Measurements from ENCODE around the gene CHD6. TPM values are rescaled to one million over a fixed set of nuclear protein-coding genes. Genes with fewer than 3 reads are reported as not detected.

Gene CHD6
- total and polyA plus RNA-seq, 5 experiments from 2014 or later: 44.3 to 96.1 (median 57.4) TPM

GRCh38 chr20:41390889-41391288 lies 227.3 kb downstream of the CHD6 start:
- H3K9me3 Mint-ChIP-seq: no peaks in the 10 kb centered on the region
- POLR2A ChIA-PET: no interaction called here
- H3K36me3 Mint-ChIP-seq: no peaks in the 10 kb centered on the region
- DNase-seq (no peak), ATAC-seq (no peak)
- H3K27me3 Mint-ChIP-seq: peaks cover 0 to 3% (median 0%) of the 10 kb centered on the region in 5 donors
- no peaks in the 10 kb centered on the region for H3K4me1 Mint-ChIP-seq
- H3K27ac Mint-ChIP-seq: no peak overlapping the region
- H3K4me3 Mint-ChIP-seq: no peak overlapping the region

GRCh38 chr20:41387444-41387851 lies 230.7 kb downstream of the CHD6 start:
- Mint-ChIP-seq H3K27me3 (peaks cover 4 to 17% (median 8%) of the 10 kb centered on the region in 5 donors), H3K36me3 (no peaks in the 10 kb centered on the region), H3K9me3 (peaks cover 0 to 5% (median 2%) of the 10 kb centered on the region in 9 donors), H3K4me1 (no peaks in the 10 kb centered on the region), H3K27ac (no peak overlapping the region), H3K4me3 (no peak overlapping the region)
- POLR2A ChIA-PET: no interaction called here
- no peak for DNase-seq
- no peak for ATAC-seq

- ATAC-seq (no peak), DNase-seq (no peak)
- H3K4me3 Mint-ChIP-seq: no peak overlapping the region
- peaks cover 0 to 5% (median 2%) of the 10 kb centered on the region in 9 donors for H3K9me3 Mint-ChIP-seq
- POLR2A ChIA-PET: no interaction called here
- H3K4me1 Mint-ChIP-seq: no peaks in the 10 kb centered on the region
- H3K27me3 Mint-ChIP-seq: peaks cover 4 to 17% (median 8%) of the 10 kb centered on the region in 5 donors
- H3K27ac Mint-ChIP-seq: peak overlapping the region in 1 of 10 donors; percentile 50
- H3K36me3 Mint-ChIP-seq: no peaks in the 10 kb centered on the region
These were observed 231.4 kb downstream of the CHD6 start for GRCh38 chr20:41386502-41387427.

- ATAC-seq (no peak), DNase-seq (no peak)
- no peaks in the 10 kb centered on the region for H3K36me3 Mint-ChIP-seq
- H3K27ac Mint-ChIP-seq: no peak overlapping the region
- H3K9me3 Mint-ChIP-seq: peaks cover 0 to 5% (median 2%) of the 10 kb centered on the region in 9 donors
- POLR2A ChIA-PET: no interaction called here
- no peak overlapping the region for H3K4me3 Mint-ChIP-seq
- H3K27me3 Mint-ChIP-seq: peaks cover 8 to 22% (median 13%) of the 10 kb centered on the region in 5 donors
- peaks cover 0 to 9% (median 0%) of the 10 kb centered on the region in 4 donors for H3K4me1 Mint-ChIP-seq
These were observed 235.3 kb downstream of the CHD6 start for GRCh38 chr20:41382791-41383305.

DNA sequence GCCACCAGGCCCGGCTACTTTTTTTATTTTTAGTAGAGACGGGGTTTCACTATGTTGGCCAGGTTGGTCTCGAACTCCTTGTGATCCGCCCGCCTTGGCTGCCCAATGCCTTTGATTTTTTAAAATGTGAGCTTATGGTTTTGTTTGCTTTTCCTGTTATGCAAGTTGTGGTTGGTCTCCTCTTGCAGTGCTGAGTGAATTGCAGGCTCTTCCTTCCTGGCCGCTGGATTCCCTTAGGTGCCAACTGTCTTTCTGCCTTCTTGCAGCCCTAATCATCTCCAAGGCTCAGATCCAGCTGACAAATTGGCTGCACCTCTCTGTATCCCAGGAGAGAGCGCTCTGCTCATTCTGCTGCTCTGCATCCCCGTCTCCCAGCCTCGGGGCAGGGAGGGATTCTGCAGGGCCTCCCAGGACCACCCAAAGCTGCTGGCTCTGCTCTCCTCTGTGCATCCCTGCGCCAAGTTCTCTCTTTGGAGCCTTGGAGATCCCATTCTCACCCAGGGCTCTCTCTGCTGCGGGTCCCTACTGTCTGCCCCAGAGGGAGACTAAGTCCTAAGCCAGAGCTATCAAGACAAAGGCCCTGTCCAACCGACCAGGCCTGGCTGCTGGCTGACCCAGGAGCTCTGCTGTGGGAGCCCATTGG lies 237.5 kb downstream of the CHD6 start:
- Mint-ChIP-seq H3K36me3 (no peaks in the 10 kb centered on the region), H3K4me3 (no peak overlapping the region), H3K27ac (peak overlapping the region in 1 of 10 donors; percentile 40), H3K27me3 (peaks cover 16 to 44% (median 27%) of the 10 kb centered on the region in 5 donors), H3K9me3 (peaks cover 0 to 5% (median 2%) of the 10 kb centered on the region in 9 donors), H3K4me1 (peaks cover 0 to 9% (median 0%) of the 10 kb centered on the region in 4 donors)
- POLR2A ChIA-PET: no interaction called here
- ATAC-seq (no peak), DNase-seq (no peak)

DNA sequence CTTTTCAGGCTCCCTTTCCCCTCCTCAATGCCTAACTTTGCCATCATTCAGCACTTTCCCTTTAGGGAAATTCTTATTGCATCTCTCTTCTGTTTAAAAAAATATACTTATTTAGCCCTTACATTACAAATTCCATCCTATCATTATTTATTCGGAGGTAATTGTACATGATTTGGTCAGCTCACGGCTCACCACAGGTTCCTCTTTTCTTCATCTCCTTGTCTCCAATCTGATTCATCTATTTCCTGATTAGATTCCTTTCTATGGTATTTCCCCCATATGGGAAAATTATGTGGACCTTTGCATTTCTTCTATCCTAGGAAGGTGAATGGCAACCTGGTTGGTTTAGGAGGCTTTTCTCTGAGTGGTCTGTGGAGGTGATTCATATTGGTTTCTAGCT lies 238.6 kb downstream of the CHD6 start:
- no peak for ATAC-seq
- no peaks in the 10 kb centered on the region for H3K36me3 Mint-ChIP-seq
- no peak overlapping the region for H3K27ac Mint-ChIP-seq
- peaks cover 0 to 5% (median 2%) of the 10 kb centered on the region in 9 donors for H3K9me3 Mint-ChIP-seq
- no peak overlapping the region for H3K4me3 Mint-ChIP-seq
- POLR2A ChIA-PET: no interaction called here
- H3K4me1 Mint-ChIP-seq: peaks cover 0 to 9% (median 0%) of the 10 kb centered on the region in 4 donors
- DNase-seq: no peak
- H3K27me3 Mint-ChIP-seq: peaks cover 16 to 55% (median 27%) of the 10 kb centered on the region in 5 donors

- peaks cover 0 to 9% (median under 1%) of the 10 kb centered on the region in 4 donors for H3K4me1 Mint-ChIP-seq
- H3K27me3 Mint-ChIP-seq: peaks cover 14 to 70% (median 40%) of the 10 kb centered on the region in 5 donors
- POLR2A ChIA-PET: no interaction called here
- no peak overlapping the region for H3K4me3 Mint-ChIP-seq
- peaks cover 0 to 6% (median 5%) of the 10 kb centered on the region in 3 donors for H3K36me3 Mint-ChIP-seq
- peaks cover 0 to 14% (median 5%) of the 10 kb centered on the region in 9 donors for H3K9me3 Mint-ChIP-seq
- ATAC-seq: no peak
- peak overlapping the region in 1 of 10 donors; percentile 31 for H3K27ac Mint-ChIP-seq
- DNase-seq: no peak
These were observed 240.9 kb downstream of the CHD6 start for GRCh38 chr20:41377275-41377674.

DNA sequence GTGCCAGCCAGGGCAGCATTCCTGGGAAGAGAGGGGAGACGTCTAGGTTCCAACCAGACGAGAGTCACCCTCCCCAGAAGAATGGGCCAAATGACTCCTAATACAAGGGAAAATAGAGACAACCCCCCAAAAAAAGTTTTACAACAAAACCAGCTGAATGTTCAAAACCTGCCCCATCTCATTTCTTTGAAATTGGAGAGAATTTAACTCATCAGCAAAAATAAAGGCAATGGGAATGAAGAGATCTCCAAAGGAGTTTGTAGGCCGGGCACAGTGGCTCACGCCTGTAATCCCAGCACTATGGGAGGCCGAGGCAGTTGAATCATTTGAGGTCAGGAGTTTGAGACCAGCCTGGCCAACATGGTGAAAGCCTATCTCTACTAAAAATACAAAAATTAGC lies 241.8 kb downstream of the CHD6 start:
- Mint-ChIP-seq H3K27me3 (peaks cover 14 to 69% (median 41%) of the 10 kb centered on the region in 5 donors), H3K4me1 (peaks cover 0 to 9% (median under 1%) of the 10 kb centered on the region in 4 donors), H3K36me3 (peaks cover 0 to 10% (median 8%) of the 10 kb centered on the region in 3 donors), H3K27ac (no peak overlapping the region), H3K4me3 (no peak overlapping the region), H3K9me3 (peaks cover 2 to 18% (median 6%) of the 10 kb centered on the region in 9 donors)
- no peak for ATAC-seq
- no peak for DNase-seq
- POLR2A ChIA-PET: no interaction called here

- peak overlapping the region in 1 of 10 donors; percentile 81 for H3K27ac Mint-ChIP-seq
- H3K4me1 Mint-ChIP-seq: peaks cover 0 to 6% (median under 1%) of the 10 kb centered on the region in 4 donors
- H3K36me3 Mint-ChIP-seq: peaks cover 0 to 15% (median 13%) of the 10 kb centered on the region in 3 donors
- no peak overlapping the region for H3K4me3 Mint-ChIP-seq
- POLR2A ChIA-PET: no interaction called here
- H3K27me3 Mint-ChIP-seq: peaks cover 17 to 64% (median 45%) of the 10 kb centered on the region in 5 donors
- no peak for ATAC-seq
- no peak for DNase-seq
- H3K9me3 Mint-ChIP-seq: peaks cover 5 to 23% (median 9%) of the 10 kb centered on the region in 9 donors
These were observed 242.3 kb downstream of the CHD6 start for GRCh38 chr20:41375846-41376245.

- H3K36me3 Mint-ChIP-seq: peaks cover 0 to 19% (median 13%) of the 10 kb centered on the region in 3 donors
- H3K27ac Mint-ChIP-seq: peak overlapping the region in 1 of 10 donors; percentile 71
- POLR2A ChIA-PET: no interaction called here
- no peak for DNase-seq
- H3K9me3 Mint-ChIP-seq: peaks cover 5 to 27% (median 9%) of the 10 kb centered on the region in 9 donors
- H3K27me3 Mint-ChIP-seq: peaks cover 20 to 68% (median 49%) of the 10 kb centered on the region in 5 donors
- no peak overlapping the region for H3K4me3 Mint-ChIP-seq
- H3K4me1 Mint-ChIP-seq: peaks cover 0 to 1% (median 0%) of the 10 kb centered on the region in 4 donors
- ATAC-seq: no peak
These were observed 244.0 kb downstream of the CHD6 start for GRCh38 chr20:41373931-41374920.

- no peak overlapping the region for H3K4me3 Mint-ChIP-seq
- peaks cover 17 to 74% (median 54%) of the 10 kb centered on the region in 5 donors for H3K27me3 Mint-ChIP-seq
- H3K27ac Mint-ChIP-seq: peak overlapping the region in 1 of 10 donors; percentile 71
- H3K36me3 Mint-ChIP-seq: peaks cover 0 to 19% (median 13%) of the 10 kb centered on the region in 3 donors
- H3K9me3 Mint-ChIP-seq: peaks cover 5 to 27% (median 9%) of the 10 kb centered on the region in 9 donors
- peaks cover 0 to 1% (median 0%) of the 10 kb centered on the region in 4 donors for H3K4me1 Mint-ChIP-seq
- DNase-seq: no peak
- ATAC-seq: no peak
- POLR2A ChIA-PET: no interaction called here
These were observed 244.9 kb downstream of the CHD6 start for GRCh38 chr20:41373251-41373783.
